Gastrocnemius medialis (tissue), 4 donors: Measurements from ENCODE around the gene ASB18. TPM values are rescaled to one million over a fixed set of nuclear protein-coding genes. Genes with fewer than 3 reads are reported as not detected.

Source experiments
- ATAC-seq, 2 donors: fragments of 150-250 bp; one replicate each; pipeline ENCODE4 v1.9.1; 2016
- DNase-seq, 2 donors: peaks; one replicate each; pipeline ENCODE4 v3.0.0-alpha.2; 2019
- H3K27ac ChIP-seq, 4 donors: fragments of 200-600 bp; sonication (generic); 1 replicate in 1 of 4; 2 replicates in 3 of 4; pipeline ENCODE4 v1.5.1; 2016 to 2018; ENCODE audit warnings: mild to moderate bottlenecking in 2 of 4, moderate library complexity in 1 of 4
- H3K27me3 ChIP-seq, 3 donors: fragments of 200-600 bp; sonication (generic) in 2 of 3; 1 replicate in 1 of 3; 2 replicates in 2 of 3; pipeline versions ENCODE4 v1.5.1 to v1.6.0; 2016 to 2019; ENCODE audit warnings: mild to moderate bottlenecking in 1 of 3, moderate library complexity in 1 of 3
- H3K36me3 ChIP-seq, 2 donors: fragments of 200-600 bp; sonication (generic) in 1 of 2; one replicate each; pipeline ENCODE4 v1.5.1; 2017 to 2018
- H3K4me1 ChIP-seq, 2 donors: fragments of 200-600 bp; sonication (generic) in 1 of 2; one replicate each; pipeline ENCODE4 v1.5.1; 2016 to 2017; ENCODE audit warnings: mild to moderate bottlenecking in 2 of 2
- H3K4me3 ChIP-seq, 4 donors: fragments of 200-600 bp; sonication (generic) in 3 of 4; 1 replicate in 1 of 4; 2 replicates in 3 of 4; pipeline ENCODE4 v1.5.1; 2016 to 2019; ENCODE audit warnings: mild to moderate bottlenecking in 2 of 4
- H3K9me3 ChIP-seq, 3 donors: fragments of 200-600 bp; sonication (generic) in 2 of 3; 1 replicate in 1 of 3; 2 replicates in 2 of 3; pipeline ENCODE4 v1.5.1; 2016 to 2019
- POLR2A ChIP-seq, 2 donors: fragments of 450-650 bp; IDR thresholded peaks; one replicate each; pipeline ENCODE4 v1.6.1; 2017; ENCODE audit warnings: antibody characterized with exemption in 2 of 2, mild to moderate bottlenecking in 2 of 2, moderate library complexity in 2 of 2
- in situ Hi-C, 4 donors: fragments of 200-750 bp; cut with MboI; loops; one replicate each; pipeline versions ENCODE4 v1.15.0 to v1.8.0; 2017; ENCODE audit warnings: low sequenced_read_pairs in 4 of 4
- intact Hi-C: fragments of 100-400 bp; cut with DNase I; formaldehyde crosslinking; loops from one replicate; pipeline ENCODE4 v1.15.1; 2023; ENCODE audit warnings: low total_unique reads
- total RNA-seq, 4 donors: library from RNA; depleted of rRNA; stranded (reverse); fragments of >200 nt; gene quantifications; one replicate each; pipeline versions ENCODE4 v1.1.0 to v1.2.3, GENCODE V29; 2016
- TF ChIP-seq, protein P1 (sequence below), 5 experiments: fragments of 450-650 bp in 3 of 5; fragments of 200-600 bp in 2 of 5; sonication (generic) in 2 of 5; IDR thresholded peaks in 4 of 5; conservative IDR thresholded peaks in 1 of 5; 1 replicate in 4 of 5; 2 replicates in 1 of 5; pipeline ENCODE4 v1.5.1; 2016 to 2019; ENCODE audit warnings: antibody characterized with exemption in 5 of 5, mild to moderate bottlenecking in 3 of 5, moderate library complexity in 3 of 5

Gene ASB18
- total RNA-seq, 4 donors from 2014 or later: 0.16 to 0.17 TPM; not detected in 2

DNA sequence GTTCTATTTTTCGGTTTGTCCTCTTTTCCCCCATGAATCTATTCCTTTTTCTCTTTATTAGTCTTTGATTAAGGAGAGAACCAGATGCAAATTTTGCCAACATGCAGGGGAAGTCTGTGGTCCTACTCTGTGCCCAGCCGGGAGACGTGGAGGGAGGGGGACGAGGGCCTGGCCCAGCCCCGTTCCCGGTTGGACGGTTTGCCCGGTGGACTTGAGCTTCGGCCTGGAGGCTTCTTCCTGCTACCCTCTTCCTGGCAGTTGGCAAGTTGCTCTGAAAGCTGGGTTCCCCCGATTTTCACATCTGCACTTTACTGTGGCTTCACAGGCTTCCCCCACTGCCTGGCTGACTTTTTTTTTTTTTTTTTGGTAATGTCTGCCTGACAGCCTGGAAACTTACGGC lies 56.7 kb downstream of the ASB18 start:
- TF ChIP-seq, protein P1, sequence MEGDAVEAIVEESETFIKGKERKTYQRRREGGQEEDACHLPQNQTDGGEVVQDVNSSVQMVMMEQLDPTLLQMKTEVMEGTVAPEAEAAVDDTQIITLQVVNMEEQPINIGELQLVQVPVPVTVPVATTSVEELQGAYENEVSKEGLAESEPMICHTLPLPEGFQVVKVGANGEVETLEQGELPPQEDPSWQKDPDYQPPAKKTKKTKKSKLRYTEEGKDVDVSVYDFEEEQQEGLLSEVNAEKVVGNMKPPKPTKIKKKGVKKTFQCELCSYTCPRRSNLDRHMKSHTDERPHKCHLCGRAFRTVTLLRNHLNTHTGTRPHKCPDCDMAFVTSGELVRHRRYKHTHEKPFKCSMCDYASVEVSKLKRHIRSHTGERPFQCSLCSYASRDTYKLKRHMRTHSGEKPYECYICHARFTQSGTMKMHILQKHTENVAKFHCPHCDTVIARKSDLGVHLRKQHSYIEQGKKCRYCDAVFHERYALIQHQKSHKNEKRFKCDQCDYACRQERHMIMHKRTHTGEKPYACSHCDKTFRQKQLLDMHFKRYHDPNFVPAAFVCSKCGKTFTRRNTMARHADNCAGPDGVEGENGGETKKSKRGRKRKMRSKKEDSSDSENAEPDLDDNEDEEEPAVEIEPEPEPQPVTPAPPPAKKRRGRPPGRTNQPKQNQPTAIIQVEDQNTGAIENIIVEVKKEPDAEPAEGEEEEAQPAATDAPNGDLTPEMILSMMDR (IDR thresholded peaks at IDR 0.05 in 4 of 5, conservative IDR thresholded peaks at IDR 0.05 in 1 of 5): no peak
- TF ChIP-seq POLR2A (IDR thresholded peaks at IDR 0.05): no peak
- Histone ChIP-seq H3K9me3 (no peaks in the 10 kb centered on the region), H3K4me3 (no peak overlapping the region), H3K27ac (no peak overlapping the region), H3K36me3 (no peaks in the 10 kb centered on the region), H3K4me1 (peaks cover 0 to 7% of the 10 kb centered on the region in 2 donors), H3K27me3 (peaks cover 0 to 2% (median 0%) of the 10 kb centered on the region in 3 donors)
- in situ Hi-C loops (no loop called here), intact Hi-C loops (no loop called here)
- no peak for DNase-seq
- ATAC-seq: no peak

DNA sequence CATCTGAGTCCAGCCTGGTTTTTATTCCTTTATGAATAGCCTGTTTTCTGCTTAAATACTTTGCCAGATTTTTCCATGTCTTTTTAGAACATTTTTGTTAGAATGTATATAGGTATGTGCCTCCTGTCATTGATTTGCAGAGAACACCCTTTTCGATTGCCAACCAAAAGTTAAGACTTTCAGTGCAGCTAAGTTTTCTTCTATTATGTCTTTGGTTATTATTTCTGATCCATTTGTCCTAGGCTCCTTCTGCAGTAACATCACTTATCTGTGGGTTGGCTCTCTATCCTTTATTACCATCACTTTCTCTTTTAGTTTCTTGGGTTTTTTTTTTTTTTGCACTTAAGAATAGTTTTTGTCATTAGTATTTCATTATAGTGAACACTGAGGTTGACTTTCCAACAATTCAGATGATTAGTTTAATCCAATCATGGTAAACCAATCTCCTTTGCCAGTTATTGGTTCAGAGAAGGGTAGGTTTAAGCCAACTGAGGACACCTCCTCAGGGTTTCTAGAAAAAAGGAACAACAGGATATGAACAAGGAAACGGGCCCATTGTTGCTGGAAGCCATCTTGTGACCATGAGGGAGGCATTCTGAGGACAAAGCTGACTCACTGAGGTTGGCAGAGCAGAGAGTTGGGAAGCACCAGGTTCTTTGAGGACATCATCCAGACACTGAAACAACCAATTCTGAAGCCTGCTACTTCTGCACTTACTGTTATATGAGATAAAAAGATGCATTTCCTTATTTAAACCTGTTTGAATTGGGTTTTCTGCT lies 58.1 kb downstream of the ASB18 start:
- DNase-seq (no peak), ATAC-seq (no peak)
- Histone ChIP-seq H3K36me3 (no peaks in the 10 kb centered on the region), H3K27me3 (peaks cover 0 to 2% (median 0%) of the 10 kb centered on the region in 3 donors), H3K4me1 (peaks cover 0 to 7% of the 10 kb centered on the region in 2 donors), H3K27ac (no peak overlapping the region), H3K9me3 (no peaks in the 10 kb centered on the region), H3K4me3 (no peak overlapping the region)
- in situ Hi-C loops: no loop called here
- TF ChIP-seq, protein P1 (IDR thresholded peaks at IDR 0.05 in 4 of 5, conservative IDR thresholded peaks at IDR 0.05 in 1 of 5): no peak
- no peak for TF ChIP-seq POLR2A (IDR thresholded peaks at IDR 0.05)
- intact Hi-C loops: no loop called here

DNA sequence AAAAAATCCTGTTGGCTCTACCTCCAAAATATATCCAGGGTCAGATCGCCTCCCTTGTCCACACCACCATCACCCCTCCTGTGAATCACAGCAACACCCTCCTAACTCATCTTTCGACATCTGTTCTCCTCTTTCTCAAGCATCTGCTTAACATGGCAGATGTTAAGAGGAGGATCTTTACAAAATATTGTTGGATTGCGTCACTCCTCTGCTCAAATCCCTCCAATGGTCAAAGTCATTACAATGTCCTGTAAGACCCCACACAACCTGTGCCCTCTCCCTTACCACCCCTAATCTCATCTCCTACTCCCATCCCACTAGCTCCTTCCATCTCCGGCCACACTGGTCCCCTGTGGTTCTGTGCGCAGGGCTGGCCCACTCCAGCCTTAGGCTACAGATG lies 59.3 kb downstream of the ASB18 start:
- intact Hi-C loops (no loop called here), in situ Hi-C loops (no loop called here)
- Histone ChIP-seq H3K27me3 (peaks cover 0 to 2% (median 0%) of the 10 kb centered on the region in 3 donors), H3K36me3 (no peaks in the 10 kb centered on the region), H3K27ac (no peak overlapping the region), H3K9me3 (no peaks in the 10 kb centered on the region), H3K4me1 (no peaks in the 10 kb centered on the region), H3K4me3 (no peak overlapping the region)
- DNase-seq (no peak), ATAC-seq (no peak)
- TF ChIP-seq, protein P1 (IDR thresholded peaks at IDR 0.05 in 4 of 5, conservative IDR thresholded peaks at IDR 0.05 in 1 of 5): no peak
- TF ChIP-seq POLR2A (IDR thresholded peaks at IDR 0.05): no peak

DNA sequence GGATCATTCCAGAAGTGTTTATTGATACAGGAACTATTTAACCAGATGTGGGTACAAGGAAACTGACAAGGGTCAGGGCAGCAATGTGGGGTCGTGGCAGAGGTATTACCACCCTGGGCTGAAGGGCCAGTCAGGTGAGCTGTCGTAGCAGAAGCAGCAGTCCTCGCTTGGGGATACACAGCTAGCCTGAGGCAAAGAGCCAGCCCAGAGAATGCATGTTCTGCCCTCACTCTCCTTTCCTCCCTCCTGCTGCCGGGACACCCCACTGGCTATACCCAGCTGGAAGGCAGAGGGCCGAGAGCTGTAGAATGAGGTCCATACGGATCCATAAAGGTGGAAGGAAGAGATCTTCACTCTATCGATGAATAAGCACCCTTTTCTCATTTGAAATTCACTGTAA lies 63.8 kb downstream of the ASB18 start:
- ATAC-seq (no peak), DNase-seq (no peak)
- Histone ChIP-seq H3K27me3 (no peaks in the 10 kb centered on the region), H3K36me3 (no peaks in the 10 kb centered on the region), H3K4me1 (no peaks in the 10 kb centered on the region), H3K4me3 (no peak overlapping the region), H3K9me3 (no peaks in the 10 kb centered on the region), H3K27ac (no peak overlapping the region)
- in situ Hi-C loops: no loop called here
- intact Hi-C loops: no loop called here
- TF ChIP-seq, protein P1 (IDR thresholded peaks at IDR 0.05 in 4 of 5, conservative IDR thresholded peaks at IDR 0.05 in 1 of 5): no peak
- TF ChIP-seq POLR2A (IDR thresholded peaks at IDR 0.05): no peak
